ENCODE measurements around the gene OSBPL5.

The OSBPL5 gene

DNA sequence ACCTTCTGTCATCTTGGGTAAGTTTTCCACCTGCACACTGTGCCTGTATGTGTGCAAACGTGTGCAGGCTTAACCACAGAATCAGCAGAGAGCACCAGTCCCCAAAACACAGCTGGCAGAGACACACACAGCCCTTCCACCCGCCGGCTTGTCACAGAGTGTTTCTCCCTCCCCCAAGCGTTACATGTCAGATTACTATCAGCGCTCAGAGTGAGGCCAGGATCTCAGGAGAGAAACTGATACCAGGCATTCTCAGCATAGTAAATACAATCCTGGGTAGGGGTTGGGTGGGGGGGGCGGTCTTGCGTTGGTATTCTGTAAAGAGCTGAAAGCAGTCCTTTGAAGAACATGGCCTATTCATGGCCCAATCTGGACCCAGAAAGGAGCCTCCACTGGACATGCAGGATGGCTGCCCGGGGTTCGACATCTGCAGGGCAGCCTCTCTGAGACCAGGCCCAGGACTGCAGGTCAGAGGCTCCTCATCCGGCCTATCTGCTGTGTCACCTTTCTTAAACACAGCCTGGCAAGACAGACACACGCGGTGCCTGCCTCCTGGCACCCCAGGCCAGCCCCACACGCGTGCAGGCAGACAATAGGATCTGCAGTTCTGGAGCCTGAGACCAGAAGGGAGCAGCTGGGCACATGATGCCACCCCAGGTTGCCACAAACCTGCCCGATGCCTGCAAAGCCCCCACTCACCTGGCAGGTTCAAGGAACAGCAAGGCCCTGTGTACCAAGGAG lies 1.7 kb downstream of the OSBPL5 start:
- DNase-seq: no peak

DNA sequence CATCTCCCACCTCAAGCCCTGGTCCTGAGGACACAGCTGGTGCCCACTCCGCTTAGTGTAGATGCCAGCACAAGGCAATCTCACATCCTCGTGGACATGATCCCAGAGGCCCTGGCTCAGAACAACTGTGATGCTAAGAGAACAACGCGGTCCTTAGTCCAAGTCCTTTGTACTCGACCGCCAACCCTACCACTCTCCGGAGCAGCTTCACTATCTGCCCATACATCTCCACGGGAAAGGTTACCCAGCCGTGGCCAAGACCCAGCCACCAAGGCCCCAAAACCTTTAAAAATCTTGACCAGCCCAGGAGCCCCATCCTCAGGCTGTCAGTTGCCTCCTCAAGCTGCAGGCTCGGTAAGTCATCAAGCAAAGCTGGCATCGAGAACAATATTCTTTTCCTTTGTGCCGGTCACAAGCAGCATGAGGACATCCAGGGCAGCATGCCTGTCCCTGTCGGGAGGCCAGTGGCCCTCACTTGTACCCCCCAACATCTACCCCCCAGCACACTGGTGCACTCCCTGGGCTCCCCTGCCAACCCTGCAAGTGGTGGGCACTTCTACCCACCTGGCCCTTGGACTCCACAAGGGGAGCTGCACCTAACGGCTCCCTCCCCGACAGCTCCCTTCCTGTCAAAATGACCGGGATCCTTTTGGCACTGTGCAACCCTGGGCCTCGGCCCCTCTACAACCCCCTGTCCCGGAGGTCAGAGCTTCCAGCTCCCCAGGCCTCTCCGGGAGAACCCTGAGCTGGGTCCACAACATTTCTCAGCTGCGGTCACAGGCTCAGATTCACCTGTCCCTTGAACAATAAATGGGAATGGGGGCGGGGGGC lies 2.5 kb downstream of the OSBPL5 start:
- DNase-seq: no peak

DNA sequence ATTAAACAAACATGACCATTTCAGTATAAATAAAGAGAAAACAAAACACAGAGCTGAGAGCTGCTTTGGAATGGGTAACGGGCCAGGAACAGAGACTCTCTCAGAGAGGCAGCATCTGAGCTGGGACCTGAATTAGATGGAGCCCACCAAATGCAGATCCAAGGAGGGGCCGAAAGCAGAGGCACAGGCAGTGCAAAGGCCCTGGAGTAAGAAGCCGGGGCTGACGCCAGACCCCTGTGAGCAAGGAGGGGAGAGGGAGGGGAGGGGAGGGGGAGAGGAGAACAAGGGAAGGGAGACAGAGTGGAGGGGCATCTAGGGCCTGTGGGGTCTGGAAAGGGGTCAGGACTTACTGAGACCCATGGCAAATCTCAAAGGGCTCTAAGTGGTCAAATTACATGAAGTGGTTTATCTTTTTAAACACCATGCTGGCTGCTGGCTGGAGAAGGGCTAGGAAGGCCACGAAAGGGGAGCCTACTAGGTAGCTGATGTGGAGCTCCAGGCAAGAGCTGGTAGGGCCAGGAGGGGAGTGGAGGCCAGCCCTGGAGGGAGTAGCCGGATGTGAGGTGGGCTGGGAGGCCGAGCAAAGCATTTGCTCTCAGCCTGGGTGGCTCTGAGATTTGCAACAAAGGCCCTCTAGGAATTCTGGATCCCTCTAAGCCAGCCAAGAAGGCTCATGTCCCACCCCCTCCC lies 3.2 kb downstream of the OSBPL5 start:
- DNase-seq: no peak

DNA sequence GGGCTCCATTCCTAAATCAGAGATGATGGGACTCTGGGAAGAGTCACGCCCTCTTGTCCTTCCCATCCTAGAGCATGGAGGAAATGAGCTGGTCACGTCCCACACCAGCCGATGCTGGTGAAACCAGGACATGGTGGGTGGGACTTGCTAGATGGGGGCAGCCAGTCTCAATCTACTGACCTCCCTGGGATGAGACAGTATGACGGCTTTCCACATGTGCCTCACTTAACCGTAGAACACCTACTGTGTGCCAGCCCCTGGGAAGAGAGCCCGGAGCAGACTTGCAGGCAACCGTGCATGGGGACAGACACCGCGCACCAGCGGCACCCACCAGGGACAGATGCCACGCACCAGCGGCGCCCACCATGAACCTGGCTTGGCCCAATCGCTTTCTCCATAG lies 3.8 kb downstream of the OSBPL5 start:
- peak in 1 of 4 experiments; percentile 8 for DNase-seq

DNA sequence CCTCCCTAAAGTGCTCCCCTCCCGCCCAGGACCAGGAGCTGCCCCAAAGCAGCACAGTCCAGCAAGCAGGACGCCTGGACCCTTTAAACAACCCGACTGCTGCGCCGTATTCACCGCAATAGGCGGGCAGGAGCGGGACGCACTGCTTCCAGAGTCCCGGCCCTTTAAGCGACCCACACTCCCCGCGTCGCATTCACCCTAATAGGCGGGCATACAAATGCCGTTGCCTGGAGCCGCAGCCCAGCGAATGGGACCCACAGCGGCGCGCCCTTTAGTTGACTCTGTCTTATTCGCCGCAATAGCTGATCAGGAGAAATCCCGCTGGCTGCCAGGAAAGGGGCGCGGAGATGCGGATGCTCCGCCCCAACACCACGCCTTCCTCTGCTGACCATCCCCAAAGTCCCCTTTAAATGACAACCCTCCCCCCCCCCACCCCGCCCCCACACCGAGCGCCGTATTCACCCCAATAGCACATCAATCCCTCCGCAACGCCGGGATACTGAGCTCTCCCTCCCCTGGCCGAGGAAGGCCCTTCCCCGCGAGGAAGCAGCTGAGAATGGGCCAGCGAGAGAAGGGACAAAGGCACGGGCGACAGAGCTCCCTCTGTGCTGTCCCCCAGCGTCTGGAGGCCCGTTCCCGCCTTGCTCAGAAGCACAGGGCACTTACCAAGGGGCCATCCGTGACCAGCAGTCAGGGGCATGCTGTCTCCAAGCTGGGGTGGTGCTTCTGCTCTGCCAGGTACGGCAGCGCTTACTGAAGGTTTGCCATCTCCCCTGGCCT lies 4.7 kb downstream of the OSBPL5 start:
- peak; percentile 66 to 81 (median 70) for DNase-seq

DNA sequence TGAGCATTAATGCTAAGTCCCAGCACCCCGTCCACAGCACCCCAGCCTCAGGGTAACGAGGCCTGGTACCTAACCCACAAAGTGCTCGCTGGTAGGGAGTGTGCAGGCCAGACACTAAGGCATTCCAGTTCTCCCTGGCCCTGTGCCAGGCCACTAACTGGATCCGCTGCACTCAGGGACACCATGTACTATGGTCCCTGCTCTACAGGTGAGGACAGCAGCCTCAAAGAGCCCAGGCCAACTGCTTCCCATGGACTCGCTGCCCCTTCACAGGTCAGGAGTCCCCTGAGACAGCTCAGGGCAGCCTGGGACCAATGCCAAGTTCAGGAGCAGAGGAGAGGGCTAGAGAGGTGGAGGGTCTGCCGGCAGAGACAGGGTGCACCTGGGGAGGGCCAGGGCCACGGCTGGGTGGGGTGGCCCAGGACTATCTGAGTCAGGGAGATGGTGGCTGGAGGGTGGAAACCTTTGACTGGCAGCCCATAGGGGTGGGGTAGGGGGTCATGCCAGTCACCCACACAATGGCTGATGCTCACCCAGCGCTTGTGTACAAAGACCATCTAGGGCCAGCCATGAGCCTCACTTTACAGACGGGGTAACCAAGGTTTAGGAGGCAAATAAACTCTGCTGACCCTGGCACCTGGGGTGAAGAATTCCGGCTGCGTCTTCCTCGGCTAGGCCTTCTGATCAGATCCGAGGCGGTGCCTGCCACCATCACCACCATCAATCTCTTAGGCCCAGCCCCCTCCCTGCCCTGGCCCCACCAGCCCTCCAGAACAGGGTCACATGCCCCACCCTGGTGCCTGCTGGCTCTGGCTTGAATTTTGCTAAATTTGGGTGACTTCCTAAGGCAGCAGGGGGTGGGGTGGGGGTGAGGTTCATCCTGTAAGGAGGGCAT lies 5.6 kb downstream of the OSBPL5 start:
- DNase-seq: no peak

DNA sequence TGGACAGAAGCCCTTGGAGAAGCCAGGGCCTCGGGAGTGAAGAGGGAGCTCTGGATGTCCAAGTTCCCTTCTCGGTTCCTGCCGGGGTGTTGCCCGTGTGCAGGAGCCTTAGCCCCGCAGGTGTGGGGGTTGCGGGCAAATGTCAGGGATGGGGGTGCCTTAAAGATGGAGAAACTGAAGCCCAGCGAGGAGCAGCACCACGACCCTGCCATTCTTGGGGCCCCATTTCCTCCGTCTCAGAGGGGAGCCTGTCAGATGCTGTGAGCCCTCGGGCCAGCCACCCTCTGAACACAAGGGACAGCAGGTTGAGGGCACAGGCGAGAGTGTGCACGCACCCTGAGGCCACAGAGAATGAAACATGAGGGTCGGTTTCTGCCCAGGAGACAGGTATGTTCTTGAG lies 6.3 kb downstream of the OSBPL5 start:
- no peak for DNase-seq

DNA sequence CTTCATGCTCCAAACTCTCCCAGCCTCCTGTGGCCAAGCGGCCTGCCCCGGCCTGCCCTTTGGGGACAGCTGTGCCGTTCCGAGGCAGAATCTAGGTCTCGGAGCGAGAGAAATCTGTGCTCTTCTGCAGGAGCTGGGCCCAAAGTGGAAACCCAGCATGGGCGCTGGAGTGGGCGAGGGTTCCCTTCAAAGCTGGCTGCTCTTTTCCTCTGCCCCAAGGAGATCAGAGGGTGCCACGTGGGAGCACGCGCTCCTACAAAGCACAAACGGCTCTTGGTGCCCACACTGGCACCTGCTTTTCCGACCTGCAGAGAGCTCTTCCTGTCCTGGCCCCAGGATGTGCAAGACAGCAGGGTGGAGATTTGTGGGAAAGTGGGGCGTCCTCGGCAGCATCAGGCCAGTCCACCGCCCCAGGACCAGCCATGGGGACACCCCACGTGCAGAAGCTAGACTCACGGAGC lies 6.9 kb downstream of the OSBPL5 start:
- no peak for DNase-seq

DNA sequence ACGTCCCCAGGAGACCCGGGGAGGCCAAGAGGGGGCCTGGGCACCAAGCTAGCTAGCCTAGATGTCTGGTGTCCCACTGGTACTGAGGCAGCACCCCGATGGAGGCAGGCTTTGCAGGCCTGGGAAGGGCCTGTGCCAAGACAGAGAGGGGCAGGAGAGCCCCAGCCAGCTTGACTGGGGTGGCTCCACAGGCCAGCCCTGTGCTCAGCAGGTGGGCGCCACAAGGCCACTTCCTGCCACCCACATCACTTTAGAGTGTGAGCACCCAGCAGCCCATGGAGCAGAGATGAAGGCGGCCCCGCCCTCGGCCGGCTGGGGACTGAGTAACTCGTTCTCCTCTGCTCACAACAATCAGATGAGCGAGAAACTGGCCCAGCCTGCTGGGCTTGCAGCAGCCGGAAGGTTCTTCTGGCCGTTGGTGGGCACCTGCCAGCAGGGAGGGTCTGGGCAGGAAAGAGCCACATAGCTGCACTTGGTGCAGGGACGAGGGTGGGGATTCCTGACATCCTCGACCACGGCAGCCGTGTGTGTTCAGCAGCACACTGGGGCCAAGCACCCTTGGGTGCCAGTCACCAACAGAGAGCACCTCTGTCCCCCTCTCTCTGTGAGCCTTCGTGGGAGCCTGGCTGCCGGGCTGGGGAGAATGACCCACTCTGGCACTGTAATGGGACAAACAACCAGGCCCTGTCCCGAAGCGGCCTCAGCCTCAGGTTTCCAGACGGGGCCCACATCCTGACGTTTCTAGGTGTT lies 7.6 kb downstream of the OSBPL5 start:
- DNase-seq: peak in 2 of 4 experiments; percentile 43 to 54

DNA sequence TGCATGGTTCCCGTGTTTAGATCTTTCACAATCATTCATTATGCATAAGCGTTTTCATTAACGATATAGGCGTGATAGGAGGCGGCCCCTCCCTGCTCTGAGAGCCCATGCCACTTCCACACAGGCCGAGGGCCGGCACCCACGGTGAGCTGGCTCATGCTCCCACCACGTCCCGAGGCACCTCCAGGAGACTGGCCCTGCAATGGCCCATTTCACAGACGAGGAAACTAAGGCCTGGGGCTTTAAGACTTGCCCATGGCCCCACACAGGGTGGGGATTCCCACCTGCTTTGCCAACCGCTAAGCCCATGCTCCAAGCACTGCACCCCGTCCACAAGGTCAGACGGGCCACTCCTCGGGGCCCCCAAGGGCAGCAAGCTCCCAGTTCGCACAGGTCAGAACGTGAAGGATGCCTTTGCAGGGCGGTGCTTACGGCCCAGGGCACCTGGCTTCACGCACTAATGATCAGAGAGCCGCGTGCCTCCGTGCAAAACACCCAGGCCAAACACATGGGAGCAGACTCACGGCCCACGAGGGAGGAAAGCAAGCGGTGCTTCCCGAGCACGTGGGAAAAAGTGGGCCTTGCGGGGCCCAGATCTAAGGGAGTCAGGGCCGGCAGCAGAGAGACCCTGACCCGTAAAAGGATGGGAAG lies 8.3 kb downstream of the OSBPL5 start:
- no peak for DNase-seq

DNA sequence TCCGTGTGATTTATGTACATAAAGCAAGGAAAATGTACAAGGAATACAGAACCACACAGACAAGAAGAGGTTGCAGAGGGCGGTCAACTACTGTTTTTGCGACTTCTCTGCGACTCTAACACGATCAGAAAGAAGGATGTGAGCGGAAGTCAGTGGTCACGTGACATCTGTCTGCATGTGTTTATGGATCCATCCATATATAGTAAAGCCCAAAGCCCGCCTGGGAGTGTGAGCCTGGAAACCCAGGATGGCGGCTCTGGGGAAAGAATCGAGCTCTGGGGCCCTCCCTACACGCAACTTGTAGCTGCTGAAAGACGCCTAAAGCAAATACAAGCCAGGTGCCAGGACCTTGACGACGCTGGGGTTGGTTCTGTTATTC lies 8.8 kb downstream of the OSBPL5 start:
- peak in 2 of 4 experiments; percentile 60 to 69 for DNase-seq

DNA sequence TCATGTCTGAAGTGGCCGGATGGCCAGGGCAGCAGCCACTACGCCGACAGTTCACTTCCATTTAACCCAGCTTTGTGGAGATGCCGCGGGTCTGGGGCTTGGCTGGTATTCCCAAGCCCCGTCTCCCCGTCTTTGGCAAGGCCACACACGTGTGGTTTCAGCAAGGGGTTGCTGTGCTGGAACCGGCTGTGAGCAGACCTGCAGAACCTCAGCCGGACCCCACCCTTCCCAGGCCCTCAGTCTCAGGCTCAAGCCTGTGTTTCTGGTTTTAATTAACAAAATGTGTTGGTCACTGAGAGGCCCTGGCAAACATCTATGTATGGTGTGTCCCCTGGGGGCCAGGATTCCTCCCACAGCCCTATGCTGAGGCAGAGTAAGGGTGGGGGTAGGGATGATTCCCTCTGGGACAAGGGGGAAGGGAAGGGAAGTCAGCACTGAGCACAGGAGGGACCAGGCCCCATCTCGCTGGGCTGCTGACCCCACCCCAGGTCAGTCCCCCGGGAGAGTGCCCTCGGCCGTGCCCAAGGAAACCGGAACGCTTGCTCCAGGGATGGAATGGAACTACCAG lies 9.3 kb downstream of the OSBPL5 start:
- no peak for DNase-seq

DNA sequence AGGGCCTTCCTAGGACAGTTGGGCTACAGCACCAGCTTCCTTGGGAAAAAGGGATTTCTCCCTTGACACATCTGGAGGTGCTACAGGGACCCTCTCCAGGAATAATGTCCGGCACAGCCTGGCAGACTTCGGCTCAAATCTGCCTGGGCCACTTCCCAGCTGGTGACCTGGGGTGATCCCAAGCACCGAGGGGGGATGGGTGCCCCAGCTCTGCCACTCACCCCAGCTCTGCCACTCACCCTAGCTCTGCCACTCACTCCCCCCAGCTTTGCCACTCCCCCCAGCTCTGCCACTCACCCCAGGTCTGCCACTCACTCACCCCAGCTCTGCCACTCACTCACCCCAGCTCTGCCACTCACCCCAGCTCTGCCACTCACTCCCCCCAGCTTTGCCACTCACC lies 9.9 kb downstream of the OSBPL5 start:
- no peak for DNase-seq

DNA sequence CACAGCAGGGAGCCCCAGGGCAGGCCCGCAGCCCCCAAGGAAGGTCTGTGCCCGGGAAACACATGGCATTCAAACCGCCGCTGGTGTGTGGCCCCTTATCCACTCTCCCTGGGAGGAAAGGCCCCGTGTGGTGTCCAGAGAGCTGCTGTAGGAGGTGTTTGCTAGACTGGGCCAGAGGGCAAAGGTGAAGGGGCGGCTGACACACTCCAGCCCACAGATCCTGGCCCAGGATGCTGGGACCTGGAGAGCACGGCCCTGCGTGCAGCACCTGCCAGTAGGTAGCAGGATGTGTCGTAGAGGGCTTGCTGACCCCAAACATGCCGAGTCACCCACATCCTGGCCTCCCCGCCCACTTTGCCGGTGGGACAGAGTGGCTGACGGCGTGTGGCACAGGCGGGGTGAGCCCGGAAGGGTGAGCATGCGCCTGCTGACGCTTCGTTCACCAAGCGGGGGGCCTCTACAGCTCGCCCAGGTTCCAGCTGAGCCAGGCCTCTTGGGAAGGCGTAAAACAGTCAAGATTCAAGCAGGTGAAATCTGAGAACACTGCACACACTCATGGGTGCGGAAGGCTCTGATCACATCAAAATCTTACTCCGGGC lies 11.0 kb downstream of the OSBPL5 start:
- DNase-seq: peak in 2 of 4 experiments; percentile 16 to 37

DNA sequence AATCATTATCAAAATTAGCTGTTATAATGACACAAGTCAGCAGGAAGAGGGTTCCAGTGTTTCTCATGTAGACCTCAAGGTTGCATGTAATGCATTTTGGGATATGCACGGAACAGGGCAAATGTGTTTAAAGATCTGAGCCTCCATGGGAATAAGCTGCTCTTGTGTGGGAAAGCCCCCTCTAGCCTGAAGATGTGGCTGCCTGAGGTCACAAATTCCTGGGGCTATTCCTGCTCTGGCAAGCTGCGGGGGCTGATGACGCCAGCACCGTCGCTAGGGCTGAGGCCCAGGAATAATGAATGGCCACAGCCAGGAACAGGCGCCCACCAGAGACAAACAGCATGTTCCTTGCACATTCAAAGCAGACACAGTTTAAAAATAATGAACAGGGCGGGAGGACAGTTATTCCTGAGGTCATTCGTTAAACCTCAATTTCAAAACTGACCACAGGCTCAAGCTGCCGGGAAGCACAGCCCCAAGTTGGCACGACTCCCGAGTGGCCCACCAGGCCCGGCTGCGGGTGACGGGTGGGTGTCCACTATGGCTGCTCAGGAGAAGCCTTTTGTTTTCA lies 11.7 kb downstream of the OSBPL5 start:
- peak; percentile 40 to 63 (median 57) for DNase-seq

DNA sequence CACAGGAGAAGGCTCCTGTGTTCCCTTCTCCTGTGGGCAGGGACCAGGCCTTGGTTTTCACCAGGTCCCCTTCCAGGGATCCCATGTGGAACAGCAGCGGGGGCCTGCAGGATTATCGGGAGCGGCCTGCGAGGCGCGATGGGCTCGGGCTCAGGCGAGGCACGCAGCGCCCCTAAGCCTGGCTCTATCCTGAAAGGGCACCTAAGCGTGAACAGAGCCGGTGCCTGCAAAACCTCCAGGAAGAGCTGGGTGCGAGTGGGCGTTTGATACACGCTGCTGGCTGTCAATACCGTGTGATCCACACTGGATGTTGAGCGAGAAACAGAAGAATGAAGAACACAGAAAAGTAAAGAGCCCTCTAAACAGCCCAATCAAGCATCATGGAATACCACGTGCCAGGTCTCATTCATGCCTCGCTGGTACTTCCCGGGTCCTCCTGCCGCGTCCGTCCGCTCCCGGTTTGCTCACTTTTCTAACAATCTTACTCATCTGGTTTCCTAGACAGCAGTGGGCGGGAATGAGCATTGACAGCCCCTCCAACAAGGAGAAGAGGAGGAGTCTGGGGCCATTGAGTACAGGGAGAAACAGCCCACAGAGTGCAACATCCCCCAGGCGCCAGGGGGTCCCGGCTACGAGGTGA lies 12.5 kb downstream of the OSBPL5 start:
- DNase-seq: no peak

DNA sequence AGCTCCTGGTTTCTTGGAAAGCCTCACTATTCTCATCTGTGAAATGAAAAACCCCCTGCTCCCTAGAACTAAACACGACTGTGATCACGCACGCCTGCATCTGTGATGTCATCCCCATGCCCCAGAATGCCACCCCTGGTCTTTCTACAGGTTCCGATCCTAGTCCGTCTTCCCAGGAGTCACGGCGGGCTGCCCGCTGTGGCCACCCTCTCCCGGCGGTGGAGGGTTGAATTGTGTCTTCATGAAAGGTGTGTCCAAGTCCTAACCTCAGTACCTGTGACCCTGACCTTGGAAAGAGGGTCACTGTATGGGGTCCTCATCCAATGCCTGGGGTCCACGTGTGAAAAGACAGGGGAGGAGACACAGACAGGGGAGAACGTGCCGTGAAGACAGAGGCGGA lies 14.4 kb downstream of the OSBPL5 start:
- DNase-seq: no peak

DNA sequence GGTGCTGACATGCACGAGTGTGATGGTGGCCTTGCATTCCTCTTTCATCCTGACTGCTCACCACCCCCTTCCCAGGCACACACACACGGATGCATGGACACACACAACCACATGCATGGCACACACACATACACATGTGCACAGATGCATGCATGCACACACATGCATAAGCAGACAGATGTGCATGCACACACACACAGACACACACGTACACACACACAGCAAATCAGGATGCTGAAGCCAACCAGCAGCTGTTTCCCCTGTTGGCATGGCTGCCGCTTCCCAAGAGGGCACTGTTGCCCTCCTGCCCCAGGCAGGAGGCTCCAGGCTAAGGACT lies 15.3 kb downstream of the OSBPL5 start:
- DNase-seq: no peak
